Activated CD4-positive, CD25-positive, alpha-beta regulatory T cell treated with anti-CD3 and anti-CD28 coated beads, Interleukin-2, amount 50 U/mL, for 16 hours (primary cell): ENCODE results near the gene SLC25A33.

Source experiments
- DNase-seq: peaks from one replicate; pipeline ENCODE4 v3.0.0-alpha.2; 2020; ENCODE audit warnings: low read depth, low spot score

The SLC25A33 gene

DNA sequence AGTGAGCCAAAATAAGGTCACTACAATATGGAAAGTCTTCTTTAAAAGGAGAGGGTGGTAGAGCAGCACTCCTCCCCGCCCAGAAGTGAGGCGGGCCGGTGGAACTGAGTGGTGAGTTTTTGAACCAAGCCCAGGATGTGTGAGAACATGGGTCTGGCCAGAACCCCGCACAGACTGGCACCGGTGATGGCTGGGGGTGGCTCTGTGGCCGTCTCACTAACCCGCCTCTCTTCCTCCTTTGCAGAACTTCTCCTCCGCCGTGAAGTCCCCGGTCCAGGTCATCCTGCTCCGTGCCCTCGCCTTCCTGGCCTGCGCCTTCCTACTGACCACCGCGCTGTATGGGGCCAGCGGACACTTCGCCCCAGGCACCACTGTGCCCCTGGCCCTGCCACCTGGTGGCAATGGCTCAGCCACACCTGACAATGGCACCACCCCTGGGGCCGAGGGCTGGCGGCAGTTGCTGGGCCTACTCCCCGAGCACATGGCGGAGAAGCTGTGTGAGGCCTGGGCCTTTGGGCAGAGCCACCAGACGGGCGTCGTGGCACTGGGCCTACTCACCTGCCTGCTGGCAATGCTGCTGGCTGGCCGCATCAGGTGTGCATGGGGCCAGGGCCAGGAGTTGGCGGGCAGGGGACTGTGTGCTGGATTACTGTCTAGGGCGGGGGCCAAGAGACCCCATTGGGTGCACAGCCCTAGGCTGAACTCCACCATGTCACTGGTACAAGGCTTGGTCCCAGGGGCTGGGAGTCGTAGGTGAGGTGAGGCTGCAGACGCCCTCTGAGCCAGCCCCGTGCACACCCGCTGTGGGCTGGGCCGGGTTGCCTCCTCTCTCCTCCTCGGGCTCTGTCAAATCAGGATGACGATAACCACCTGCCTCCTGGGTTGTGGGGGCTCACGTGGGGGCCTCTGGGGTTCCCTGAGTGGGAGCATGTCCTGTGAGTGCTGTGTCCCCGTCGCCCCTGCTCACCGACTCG, 61.9 kb downstream of the SLC25A33 start:
- no peak for DNase-seq

DNA sequence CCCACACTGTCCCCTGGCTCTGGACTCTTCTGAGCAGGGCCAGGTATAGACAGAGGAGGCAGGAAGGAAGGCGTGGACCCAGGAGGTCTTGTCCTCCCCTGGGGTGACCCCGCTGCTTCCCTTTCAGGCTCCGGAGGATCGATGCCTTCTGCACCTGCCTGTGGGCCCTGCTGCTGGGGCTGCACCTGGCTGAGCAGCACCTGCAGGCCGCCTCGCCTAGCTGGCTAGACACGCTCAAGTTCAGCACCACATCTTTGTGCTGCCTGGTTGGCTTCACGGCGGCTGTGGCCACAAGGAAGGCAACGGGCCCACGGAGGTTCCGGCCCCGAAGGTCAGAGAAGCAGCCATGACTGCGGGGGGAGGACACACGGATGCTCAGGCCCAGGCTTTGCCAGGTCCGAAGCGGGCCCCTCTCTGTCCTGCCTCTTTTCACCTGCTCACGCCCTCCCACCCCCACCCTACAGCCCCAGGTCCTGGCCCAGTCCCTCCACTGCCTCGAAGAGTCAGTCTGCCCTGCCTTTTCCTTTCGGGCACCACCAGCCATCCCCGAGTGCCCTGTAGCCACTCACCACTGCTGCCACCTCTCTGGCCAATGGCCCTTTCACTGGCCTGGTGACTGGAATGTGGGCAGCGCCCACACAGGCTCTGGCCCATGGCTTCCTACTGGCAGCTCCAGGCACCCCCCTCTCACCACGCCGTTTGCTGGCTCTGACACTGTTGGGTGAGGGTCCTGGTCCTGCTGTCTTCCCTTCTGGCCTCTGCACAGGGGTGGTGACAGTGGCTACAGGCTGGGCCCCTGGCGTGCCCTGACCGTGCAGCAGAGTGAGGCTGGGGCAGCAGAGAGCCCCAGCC, 62.9 kb downstream of the SLC25A33 start:
- no peak for DNase-seq

DNA sequence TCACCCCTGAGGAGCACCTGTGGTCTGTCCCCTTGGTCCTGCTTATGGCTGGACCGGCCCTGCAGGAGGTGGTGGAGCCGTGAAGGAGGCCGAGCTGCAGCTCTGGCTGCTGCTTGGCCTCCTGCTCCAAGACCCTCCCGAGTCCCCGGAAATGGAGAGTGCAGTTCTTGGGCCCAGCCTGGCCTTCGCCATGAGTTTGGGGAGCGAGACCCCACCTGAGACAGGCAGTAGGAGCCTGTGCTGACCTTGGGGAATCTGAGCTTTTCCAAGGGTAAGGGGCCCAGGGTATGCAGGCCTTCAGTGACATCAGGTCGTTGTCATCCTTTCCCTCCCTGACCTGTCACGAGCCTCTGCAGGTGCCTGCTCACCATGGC, 63.5 kb downstream of the SLC25A33 start:
- no peak for DNase-seq

DNA sequence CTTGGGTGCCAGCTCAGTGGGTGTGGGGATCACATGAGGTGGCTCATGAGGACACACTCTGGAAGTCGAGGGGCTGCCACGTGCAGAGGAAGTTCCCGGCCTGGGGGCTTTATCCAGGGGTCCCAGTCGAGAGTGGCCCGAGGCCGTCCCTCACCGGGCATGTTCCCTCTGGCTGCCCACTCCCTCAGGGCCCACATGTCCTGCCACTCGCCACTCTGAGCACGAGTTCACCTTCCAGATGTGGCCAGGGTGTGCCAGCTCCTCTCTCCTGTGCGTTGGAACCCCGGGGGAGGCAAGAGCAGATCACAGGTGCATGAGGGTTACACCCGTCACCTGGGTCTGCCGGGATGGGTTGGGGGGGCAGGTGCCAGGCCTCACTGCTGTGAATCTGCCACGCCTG, 64.0 kb downstream of the SLC25A33 start:
- no peak for DNase-seq

DNA sequence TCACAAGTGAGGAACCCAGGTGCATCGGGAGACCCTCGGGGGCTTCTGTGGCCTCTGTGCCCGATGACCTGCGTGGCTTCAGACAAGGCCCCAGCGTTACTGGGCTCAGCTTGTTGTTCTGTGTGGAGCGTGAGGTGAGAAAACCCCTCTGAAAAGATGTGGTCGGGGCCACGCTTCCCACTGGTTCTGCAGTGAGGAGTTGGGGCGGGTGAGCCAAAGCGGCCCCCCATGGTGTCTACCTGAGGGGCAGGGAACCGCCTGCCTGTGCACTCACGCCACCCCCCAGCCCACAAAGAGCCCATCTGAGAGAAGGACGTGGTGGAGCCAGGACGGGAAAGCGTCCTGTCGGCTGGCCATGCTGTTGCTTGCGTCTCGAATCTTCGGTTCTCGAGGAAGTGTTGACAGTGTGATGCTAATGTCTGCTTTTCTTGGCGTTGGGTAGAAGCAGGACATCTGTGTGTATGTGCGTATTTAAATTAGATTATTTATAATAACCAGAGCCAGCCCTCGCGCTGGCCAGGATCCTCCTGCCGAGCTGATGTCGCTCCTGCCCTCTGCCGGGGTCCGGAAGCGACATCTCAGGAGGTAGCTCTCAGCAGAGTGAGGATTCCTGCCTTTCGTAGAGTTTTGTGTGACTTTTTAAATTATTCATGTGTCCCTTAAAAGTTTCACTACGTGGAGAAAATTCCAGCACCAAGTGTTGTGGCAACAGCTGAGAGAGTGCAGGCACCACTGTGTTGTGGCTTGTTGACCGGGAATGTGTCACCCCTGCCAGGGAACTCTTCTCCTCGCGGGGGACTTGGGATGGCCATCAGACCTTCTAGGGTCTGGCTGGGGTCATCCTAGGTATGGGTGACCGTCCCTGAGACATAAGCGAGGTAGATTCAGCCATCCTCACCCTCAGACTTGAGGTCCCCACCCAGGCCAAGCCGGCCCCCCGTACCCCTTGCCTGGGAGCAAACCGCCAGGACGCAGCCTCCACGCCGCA, 64.8 kb downstream of the SLC25A33 start:
- no peak for DNase-seq

DNA sequence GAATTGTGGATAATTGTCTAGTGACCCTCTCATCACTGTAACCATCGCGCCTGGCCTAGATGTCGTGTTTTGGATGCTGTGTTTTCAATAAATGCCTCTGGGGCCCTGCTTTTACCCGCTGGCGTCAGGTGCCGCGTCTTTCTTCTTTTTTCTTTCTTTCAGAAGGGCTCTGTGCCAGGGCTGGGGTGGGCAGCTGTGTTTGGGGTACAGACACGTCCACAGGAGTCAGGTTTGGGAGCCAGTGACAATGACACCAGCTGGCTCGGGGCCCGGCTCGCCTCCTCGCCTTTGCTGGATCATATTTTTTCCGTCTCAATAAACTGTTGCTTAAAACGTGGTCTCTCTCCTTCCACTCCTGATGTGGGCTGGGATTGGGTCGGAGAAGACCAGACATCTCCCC, 65.6 kb downstream of the SLC25A33 start:
- DNase-seq = no peak

DNA sequence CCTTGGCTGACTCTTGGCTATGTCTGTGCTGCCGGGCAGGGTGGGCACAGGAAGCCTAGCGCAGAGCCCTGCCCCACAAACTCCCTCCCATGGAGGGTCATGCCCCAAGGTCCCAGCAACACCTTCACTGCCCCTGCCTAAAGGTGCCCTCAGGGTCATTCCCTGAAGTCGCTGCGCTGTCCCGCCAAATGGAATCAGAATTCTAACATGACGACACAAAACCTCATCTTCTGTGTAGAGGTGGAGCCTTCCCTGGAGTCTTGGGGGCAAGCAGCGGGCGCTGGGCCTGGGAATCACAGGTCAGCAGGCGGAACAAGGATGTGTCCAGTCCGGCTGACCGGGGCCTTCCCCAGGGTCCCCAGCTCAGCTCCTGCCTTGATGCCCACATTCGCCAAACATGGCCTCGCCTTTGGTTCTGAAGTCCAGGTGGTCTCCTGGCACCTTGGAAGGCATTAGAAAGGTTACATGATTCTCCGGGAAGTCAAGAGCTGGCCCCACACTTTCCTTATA, 66.7 kb downstream of the SLC25A33 start:
- DNase-seq = no peak

DNA sequence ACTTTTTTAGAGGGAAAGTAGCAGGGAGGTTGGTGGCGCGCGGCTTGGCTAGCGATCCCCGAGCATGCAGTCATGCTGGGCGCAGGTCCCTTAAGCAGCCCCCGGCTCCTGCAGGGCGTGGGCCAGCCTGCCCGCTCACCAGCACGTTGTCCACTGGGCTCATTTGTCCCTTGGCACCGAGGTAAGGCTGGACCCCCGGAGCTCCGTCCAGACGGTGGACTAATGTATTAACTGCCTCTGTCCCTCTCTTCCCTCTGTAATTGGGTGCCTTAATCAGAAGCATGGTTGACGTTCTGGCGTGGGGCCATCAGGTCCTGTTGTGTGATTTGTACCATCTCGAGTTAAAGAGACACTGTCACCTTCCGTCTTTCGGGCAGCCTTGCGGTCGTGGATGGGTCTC, 67.2 kb downstream of the SLC25A33 start:
- DNase-seq = no peak

DNA sequence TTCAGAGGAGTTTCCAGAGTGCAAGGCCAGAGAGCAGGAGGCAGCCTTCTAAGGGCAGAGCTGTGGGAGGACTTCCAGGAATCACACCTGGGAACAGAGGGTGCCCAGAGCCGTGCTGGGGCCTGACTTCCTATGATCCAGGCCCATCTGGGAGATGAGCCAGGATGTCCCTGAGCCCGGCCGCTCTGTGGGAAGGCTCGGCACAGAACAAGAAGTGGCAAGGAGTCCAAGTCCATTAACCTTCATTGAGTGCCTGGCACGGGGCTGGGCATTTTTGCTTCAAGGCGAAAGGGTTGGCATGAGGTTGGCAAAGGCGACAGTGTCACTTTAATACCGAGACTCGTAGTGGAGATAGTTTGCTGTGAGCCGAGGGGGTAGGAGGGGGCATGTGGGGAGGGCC, 67.7 kb downstream of the SLC25A33 start:
- DNase-seq = no peak

DNA sequence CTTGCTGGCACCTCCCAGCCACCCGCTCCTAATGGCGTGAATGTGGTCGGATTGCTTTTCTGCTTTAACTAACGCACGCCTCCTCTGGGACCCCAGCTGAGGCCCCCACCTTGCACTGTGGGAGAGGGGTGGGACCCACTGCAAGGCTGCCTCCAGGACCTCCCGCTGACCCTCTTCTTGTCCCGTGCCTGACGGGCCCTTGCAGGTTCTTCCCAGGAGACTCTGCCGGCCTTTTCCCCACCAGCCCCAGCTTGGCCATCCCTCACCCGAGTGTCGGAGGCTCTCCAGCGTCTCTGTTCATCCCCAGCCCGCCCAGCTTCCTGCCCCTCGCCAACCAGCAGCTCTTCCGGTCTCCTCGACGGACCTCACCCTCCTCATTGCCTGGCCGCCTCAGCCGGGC, 68.1 kb downstream of the SLC25A33 start:
- DNase-seq = no peak

DNA sequence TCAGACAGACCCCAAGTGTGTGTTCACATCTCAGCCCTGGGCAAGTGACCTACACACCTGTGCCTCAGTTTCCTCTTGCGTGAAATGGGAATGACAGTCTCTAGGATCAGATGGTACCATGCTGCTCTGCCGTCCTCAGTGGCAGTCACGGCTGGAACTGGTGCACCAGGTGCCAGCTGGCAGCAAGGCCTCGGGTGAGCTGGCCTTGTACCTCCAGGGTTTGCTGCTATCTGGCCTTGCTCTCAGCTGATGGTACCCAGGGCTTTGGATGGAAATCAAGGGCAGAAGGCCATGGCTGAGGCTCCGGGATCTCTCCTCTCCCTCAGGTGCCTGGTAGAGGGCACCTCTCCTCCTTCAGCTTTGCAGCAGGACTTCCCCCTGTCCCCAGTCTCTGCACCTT, 70.7 kb downstream of the SLC25A33 start:
- no peak for DNase-seq

DNA sequence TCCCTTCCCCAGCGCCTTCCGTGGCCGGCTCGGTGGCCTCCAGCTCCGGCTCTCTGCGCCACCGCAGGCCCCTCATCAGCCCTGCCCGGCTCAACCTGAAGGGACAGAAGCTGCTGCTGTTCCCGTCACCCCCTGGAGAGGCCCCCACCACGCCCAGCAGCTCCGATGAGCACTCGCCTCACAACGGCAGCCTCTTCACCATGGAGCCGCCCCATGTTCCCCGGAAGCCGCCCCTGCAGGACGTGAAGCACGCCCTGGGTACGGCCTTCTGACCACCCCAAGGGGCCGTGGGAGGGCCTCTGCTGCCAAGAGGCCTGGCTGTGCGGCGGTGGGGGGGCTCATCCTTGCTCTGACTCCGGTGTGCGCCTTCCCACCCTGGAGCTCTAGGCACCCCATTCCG, 71.3 kb downstream of the SLC25A33 start:
- no peak for DNase-seq

DNA sequence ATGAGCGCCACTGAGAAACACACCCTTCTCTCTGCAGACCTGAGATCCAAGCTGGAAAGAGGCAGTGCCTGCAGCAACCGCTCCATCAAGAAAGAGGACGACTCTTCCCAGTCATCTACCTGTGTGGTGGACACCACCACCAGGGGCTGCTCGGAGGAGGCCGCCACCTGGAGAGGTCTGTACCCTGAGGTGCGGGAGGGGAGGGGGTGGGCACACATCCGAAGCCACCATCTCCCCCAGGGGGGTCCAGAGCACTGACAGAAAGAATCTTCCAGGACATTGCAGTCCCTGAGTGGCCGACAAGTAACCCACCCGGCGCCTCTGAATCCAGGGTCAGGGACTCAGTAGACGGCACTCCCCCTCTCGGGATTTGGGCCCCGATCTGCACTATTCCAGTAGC, 72.5 kb downstream of the SLC25A33 start:
- DNase-seq = no peak

DNA sequence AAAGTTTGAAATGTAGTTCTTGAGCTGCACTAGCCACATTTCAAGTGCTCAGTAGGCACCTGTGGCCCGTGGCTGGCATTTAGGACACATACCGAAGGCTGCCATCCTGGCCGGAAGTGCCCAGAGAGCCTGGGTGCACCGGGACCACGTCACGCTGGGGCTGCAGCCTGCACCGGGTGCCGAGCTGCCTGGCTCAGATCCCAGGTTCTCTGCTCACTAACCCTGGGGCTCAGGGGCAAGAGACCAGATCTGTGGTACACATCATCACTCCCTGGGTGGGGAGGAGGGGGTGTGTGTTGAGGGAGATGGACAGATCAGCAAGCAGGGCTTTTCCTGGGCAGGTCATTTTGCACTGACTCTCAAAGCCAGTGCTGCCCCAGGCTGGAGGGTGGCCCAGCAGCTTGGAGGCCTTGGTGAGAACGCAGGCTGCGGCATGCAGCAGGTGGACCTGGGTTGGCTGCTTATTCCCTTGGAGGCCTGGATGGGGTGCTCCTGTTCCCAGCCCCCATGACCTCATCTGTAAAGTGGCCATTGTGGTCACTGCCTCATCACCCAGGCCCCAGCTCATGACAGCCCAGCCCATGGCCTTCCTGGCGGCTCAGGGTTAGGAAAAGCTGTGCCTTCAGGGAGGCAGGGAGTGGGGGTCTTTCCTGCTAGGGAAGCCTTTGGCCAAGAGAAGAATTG, 73.0 kb downstream of the SLC25A33 start:
- no peak for DNase-seq

DNA sequence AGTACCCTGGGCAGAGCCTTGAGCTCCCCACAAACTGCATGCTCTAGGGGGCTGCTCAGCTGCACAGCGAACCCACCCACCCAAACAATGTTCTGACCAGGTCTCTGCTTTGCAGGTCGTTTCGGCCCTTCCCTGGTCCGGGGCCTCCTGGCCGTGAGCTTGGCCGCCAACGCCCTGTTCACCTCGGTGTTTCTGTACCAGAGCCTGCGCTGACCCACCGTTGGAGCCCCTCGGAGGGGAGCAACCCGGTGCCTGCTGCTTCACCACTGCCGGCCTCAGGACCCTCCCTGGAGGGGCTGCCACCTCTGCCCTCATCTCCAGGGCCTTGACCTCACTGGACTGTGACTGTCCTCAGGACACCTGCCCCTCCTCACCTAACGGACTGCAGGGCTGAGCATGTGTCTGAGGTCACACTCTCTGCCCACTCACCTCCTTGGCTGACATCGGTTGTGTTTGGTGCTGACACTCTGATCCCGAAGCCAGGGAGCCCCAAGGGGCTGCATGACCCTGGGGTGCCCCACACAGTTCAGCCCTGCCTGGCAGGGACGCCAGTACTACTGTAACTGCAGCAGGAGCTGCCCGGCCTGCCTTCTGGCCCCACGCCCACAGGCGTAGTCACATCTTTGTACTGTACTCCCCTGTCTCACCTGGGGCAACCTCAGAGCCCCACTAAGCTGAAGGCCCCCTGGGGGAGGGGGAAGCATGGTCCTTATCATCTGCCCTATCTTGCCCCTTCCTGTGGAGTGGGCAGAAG, 73.8 kb downstream of the SLC25A33 start:
- no peak for DNase-seq

DNA sequence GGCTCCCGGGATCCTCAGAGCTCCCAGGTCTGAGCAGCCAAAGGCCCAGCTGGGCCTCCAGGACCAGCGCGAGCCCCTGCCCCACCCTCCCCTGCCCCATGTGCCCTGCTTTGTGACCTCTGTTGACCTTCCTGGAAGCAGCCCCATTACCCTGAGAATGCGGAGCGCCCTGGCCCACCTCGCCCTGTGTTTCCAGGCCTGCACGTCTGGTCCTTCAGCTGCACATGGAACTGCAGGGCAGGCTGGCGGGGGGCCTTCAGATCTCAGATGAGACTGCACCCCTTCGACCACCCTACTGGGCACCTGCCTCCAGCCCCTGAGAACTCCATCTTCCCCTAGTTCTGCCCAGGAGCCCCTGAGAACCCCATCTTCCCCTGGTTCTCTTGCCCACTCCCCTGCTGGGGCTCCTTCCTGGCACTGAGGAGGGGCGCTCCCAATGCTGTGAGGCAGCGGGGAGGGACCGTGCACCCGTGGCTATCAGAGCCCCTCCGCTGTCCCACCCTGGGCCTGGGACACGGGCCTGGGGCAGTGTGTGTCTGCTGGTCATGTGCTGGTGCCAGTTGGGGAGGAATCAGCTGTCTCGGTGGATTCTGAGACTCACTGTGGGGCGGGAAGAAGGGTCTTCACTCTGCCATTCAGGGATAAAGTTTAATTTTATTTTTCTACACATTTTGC, 74.5 kb downstream of the SLC25A33 start:
- DNase-seq = no peak

DNA sequence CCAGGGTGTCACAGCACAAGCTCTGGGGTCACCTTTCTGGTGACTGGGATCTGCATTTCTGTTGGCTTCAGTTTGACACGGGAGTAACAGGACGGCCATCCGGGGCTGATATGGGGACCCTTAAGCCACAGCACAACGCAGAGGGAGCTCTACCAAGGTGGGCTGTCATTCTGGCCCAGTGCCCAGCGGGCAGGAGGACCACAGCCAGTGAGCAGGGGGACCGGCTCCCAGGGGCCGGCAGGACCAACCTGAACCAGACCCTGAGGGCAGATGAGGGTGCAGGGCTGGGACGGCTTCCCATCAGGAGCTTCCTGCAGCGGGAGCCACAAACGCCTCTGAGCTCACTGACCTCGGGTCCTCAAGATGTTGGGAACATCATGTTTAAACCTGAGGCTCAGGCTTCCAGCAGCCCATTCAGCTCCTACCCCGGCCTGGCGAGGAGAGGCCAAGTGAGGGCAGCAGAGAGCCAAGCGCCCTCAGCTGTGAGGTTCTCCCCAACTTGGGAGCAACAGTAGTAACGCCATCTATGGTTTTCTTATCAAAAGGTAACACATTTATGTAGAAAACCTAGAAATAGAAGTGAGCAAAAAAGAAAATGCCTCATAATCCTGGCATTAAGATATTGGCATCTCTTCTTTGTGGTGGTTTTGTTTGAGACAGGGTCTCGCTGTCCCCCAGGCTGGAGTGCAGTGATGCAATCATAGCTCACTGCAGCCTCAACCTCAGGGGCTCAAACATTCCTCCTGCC, 76.2 kb downstream of the SLC25A33 start:
- no peak for DNase-seq

DNA sequence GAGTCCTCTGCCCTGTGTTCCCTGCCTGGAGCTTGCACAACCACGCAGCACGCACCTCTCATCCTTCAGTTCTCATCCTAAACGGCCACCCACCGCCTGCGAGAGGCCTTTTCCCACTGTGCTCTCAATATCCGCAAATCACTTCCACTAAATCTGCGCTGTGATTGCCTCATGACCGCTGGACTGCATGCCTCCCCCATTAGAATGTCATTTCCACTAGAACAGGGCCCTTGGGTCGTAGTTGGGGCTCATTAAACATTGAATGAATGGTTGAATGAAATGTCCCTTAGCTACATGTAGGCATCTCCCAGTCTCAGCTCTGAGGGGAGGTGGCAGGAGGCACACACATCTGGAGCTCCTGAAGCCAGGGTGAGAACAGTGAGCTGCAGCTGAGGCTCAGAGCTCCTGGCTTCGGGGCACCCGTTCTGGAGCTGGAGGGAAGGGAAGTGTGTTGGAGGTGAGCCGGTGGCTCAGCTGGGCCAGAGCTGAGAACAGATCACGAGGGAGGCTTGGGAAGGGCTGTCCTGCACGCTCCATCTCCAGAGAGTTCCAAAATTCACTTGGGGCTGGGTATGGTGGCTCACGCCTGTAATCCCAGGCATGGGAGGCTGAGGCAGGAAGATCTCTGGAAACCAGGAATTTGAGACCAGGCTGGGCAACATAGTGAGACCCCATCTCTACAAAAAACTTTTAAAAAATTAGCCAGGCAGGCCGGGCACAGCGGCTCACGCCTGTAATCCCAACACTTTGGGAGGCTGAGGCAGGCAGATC, 79.8 kb downstream of the SLC25A33 start:
- DNase-seq = no peak
